ENCODE measurements around the gene CAMTA1.

DNA sequence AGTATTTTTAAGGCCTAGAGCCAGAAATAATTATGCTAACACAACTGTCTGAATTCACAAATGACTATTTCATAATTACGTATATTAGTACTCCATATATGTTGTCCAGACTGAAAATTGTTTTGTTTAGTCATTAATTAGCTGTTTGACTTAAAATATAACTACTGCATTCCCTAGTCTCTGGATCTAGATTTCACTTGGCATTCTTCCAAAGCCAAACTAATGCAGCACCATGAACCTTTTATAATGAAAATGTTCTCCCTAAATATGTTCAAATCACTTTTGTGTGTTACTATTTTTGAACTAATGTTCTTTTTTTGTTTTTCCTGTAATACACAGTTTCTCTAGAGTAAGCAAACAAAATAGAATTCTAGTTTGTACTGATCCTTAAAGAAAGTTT is 46.1 kb downstream of the CAMTA1 start:
- TF ChIP-seq, protein P1, sequence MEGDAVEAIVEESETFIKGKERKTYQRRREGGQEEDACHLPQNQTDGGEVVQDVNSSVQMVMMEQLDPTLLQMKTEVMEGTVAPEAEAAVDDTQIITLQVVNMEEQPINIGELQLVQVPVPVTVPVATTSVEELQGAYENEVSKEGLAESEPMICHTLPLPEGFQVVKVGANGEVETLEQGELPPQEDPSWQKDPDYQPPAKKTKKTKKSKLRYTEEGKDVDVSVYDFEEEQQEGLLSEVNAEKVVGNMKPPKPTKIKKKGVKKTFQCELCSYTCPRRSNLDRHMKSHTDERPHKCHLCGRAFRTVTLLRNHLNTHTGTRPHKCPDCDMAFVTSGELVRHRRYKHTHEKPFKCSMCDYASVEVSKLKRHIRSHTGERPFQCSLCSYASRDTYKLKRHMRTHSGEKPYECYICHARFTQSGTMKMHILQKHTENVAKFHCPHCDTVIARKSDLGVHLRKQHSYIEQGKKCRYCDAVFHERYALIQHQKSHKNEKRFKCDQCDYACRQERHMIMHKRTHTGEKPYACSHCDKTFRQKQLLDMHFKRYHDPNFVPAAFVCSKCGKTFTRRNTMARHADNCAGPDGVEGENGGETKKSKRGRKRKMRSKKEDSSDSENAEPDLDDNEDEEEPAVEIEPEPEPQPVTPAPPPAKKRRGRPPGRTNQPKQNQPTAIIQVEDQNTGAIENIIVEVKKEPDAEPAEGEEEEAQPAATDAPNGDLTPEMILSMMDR (IDR thresholded peaks at IDR 0.05), result no peak
- TF ChIP-seq, protein P2, sequence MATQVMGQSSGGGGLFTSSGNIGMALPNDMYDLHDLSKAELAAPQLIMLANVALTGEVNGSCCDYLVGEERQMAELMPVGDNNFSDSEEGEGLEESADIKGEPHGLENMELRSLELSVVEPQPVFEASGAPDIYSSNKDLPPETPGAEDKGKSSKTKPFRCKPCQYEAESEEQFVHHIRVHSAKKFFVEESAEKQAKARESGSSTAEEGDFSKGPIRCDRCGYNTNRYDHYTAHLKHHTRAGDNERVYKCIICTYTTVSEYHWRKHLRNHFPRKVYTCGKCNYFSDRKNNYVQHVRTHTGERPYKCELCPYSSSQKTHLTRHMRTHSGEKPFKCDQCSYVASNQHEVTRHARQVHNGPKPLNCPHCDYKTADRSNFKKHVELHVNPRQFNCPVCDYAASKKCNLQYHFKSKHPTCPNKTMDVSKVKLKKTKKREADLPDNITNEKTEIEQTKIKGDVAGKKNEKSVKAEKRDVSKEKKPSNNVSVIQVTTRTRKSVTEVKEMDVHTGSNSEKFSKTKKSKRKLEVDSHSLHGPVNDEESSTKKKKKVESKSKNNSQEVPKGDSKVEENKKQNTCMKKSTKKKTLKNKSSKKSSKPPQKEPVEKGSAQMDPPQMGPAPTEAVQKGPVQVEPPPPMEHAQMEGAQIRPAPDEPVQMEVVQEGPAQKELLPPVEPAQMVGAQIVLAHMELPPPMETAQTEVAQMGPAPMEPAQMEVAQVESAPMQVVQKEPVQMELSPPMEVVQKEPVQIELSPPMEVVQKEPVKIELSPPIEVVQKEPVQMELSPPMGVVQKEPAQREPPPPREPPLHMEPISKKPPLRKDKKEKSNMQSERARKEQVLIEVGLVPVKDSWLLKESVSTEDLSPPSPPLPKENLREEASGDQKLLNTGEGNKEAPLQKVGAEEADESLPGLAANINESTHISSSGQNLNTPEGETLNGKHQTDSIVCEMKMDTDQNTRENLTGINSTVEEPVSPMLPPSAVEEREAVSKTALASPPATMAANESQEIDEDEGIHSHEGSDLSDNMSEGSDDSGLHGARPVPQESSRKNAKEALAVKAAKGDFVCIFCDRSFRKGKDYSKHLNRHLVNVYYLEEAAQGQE (IDR thresholded peaks at IDR 0.05; ENCODE audit: insufficient read depth in 1 of 2, low read depth in 2 of 2, low read length in 1 of 2), result no peak
- TF ChIP-seq POLR2AphosphoS5 (IDR thresholded peaks at IDR 0.05; ENCODE audit: low read depth, low read length), result no peak
- no peak for TF ChIP-seq SIN3A (IDR thresholded peaks at IDR 0.05; ENCODE audit: borderline replicate concordance, insufficient read depth, low read depth, low read length)
